Retina (tissue), 1 donor: ENCODE measurements around the gene RAB40A.

Experiments
- DNase-seq: peaks from one replicate; pipeline ENCODE4 v3.0.0-alpha.2; 2016

RAB40A gene, protein sequence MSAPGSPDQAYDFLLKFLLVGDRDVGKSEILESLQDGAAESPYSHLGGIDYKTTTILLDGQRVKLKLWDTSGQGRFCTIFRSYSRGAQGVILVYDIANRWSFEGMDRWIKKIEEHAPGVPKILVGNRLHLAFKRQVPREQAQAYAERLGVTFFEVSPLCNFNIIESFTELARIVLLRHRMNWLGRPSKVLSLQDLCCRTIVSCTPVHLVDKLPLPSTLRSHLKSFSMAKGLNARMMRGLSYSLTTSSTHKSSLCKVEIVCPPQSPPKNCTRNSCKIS

DNA sequence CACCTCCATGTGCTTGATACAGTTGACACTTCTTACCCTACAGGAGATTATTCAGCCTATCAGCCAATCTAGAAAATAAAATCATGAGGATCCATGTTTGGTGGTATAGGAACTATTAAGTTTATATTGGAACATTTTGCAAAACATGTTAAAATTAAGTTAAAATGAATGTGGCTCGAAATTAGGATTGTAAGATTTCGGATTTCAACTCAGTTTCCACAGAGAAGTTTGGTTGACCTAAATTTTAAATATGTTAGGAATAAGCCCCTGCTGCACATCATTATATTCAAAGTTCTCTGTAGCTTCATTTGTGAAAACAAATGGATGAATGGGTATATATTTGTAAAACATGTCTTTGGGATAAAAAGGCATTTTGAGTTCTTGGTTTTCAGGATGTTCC lies at the start of gene RAB40A:
RAB40A (minus strand) TSS at position 101 of the 400 bp plus-strand sequence. CDS start 18,733 bp downstream, outside the sequence.
- DNase-seq: no peak

DNA sequence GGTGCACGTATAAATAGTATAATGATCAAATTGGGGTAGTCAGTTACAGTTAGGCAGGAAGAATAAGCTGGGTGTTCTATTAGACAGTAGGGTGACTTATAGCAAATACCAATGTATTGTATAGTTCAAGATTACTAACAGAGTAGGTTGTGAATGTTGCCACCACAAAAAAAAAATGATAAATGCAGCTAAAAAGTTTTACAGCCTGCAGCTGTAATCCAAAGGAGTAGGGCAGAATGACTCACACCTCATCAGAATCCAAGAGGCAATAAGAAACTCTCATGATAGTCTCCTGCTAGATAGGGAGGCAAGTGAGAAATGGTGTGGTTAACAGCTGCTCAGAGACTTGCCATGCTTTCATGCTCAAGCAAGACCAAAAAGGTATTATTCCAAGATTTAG lies 46.5 kb upstream of the RAB40A start:
- DNase-seq: no peak

DNA sequence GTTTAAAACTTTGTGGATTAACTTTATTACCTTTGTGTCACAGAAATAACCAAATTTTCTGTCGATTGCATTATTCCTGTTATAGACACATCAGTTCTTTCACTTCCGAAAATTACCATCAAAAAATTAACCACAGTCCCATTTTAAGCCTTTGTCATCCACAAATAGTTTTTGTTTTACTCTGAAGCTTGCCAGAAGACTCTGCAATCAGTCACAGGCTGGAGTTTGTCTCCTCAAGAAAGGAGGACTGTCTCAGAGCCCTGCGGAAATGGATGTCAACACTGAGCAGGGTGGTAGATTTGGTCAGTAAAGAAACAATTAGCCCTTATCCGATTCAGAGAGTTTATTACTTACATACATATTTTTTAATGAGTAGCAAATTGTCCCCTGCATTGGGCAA lies 45.9 kb upstream of the RAB40A start:
- no peak for DNase-seq

DNA sequence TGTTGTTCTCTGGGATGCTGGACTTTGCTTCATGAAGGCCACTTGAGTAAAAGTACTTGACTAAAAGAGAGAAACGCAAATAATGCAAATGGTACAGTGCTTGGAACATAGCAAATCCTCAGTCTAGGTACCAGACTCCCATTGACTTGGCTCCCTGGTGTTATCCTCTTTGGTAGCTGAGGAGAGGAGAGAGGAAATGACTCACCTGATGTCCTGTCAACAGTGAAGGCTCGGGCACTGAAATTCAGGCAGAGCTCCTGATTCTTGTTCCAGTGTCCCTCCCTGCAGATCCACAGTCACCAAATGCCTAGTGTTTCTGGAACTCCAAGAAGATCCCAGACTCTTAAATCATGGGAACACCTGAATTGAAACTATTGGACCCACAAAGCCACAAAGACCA lies 43.5 kb upstream of the RAB40A start:
- DNase-seq: no peak

DNA sequence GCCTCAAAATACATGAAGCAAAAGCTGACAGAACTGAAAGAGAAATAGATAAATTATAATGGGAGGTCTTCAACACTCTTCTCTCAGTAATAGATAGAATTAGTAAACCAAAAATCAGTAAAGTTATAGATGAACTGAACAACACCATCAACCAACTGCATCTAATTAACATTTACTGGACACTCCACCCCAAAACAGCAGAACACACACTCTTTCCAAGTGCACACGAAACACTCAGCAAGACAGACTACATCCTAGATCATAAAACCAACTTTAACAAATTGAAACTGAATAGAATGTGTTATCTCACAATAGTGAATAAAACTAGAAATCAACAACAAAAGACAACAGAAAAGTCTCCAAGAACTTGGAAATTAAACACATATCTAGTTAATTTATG lies 41.0 kb upstream of the RAB40A start:
- no peak for DNase-seq

DNA sequence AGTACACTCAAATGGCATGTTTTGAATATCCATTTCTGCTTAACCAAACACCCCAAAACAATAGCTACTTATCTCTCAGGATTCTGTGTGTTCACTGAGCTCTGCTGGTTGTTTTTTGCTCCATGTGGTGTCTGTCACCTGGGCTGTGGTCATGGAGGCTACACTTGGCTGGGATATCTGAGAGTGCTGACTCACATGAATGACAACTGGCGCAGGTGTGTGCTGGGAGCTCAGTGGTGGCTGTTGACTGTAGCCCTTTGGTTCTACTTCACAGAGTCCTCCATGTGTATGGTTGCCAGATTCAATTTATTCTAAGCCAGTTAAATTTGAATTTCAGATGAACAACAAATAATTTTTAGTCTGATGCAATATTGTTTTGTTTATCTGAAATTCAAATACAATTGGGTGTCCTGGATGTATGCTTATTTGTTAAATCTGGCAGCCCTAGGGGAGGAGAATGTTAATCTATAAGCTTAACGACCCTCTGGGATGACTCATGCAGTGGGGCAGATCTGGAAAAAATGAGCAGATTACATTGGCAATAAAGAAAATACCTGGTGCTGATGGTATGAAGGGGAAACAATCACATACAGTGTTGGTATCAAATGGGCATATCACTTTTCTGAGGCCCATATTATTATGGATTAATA lies 37.8 kb upstream of the RAB40A start:
- no peak for DNase-seq

DNA sequence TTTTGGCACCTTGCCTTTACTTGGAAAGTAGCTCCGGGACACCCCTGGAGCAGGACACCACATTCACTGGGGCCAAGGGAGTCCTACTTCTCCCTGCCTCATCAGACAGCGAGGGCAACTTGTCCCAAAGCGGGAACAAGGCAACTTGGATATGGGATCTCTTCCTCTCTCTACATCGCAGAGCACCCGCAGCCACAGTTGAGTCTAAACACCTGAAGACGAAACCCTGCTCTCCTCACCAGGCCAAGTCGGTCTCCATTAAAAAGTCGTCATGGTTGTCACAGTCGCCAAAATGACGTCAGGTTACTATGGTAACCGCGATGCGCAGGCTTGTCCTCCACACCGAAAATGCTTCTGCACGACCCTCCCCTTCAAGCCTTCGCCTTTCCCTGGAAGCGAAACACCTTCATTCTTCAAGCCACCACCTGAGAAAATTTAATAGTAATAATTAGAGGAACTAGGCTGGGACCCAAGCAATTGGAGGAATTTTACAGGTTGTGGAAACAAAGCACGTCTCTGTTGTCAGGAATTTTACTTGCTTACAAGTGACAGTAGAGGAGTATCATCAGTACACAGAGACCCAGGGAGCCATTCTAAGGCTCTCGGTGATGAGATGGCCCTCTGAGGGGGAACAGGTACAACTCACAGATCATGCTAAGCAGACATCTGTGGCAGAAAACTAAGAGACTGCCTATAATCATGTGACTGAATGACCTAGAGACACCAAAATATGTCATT lies 35.6 kb upstream of the RAB40A start:
- peak; percentile 88 for DNase-seq

DNA sequence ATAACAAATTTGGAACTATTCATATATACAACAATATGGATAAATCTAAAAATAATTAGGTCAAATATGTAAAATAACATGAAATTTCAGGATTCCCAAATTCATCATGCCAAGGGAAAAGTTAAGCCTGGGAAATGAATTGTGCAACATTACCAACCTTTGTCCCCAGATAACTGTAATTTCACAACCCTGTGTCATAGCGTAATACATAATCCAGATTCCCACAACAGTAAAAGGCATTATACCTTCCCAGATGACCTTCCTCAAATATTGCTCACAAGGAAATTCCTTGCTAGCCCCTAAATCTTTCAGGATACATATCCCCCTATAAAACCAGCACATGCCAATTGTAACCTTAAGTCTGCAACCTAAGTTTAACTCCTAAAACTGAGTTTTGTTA lies 32.9 kb upstream of the RAB40A start:
- DNase-seq: no peak

DNA sequence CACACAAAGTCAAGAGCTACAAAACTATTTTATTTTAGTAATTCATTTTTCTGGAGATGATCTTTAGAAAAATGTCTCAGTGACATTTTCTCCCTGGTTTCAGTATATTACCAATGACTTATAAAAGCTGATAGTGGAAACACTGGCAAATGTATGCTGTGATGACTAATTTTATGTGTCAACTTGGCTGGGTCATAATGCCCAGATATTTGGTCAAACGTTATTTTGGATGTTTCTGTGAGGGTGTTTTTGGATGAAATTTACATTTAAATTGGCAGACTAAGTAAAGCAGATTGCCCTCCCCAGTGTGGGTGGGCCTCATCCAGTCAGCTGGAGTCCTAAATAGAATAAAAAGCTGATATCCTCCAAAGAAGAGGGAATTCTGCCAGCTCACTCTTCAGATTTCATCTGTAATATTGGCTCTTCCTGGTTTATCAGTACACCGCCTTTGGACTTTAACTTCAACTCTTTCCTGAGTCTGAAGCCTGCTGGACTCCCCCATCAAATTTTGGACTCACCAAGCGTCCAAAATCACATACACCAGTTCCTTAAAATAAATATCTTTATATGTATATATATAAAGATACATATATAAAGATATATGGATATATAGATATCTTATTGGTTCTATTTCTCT lies 31.2 kb upstream of the RAB40A start:
- DNase-seq: no peak

DNA sequence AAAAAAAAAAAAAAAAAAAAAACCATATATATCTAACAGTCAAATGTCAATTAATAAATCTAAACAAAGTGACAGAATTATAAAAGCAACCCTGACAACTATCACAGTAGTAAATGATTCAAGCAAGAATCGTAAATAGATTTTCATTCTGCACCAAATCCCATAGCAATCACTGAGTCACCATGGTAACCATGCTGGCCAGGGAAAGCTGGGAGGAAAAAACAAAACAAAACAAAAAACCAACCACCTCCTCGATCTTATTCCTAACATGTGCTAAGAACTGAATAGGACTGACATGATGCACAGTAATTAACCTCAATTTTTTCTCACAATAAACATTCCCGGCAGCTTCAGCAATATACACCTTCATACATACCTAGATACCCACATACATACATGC lies 30.6 kb upstream of the RAB40A start:
- DNase-seq: no peak

DNA sequence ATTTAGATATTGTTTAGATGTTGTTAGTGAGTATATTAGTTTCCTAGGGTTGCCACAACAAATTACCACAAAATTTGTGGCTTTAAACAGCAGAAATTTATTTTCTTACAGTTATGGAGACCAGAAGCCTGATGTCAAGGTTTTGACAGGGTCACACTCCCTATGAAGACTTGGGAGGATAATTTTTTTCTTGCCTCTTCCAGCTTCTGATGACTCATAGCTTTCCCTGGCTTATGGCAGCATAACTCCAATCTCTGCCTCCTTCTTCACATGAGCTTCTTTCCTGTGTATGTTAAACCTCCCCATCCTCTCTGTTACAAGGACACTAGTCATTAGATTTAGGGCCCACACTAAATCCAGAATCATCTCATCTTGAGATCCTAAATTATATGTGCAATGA lies 20.9 kb upstream of the RAB40A start:
- no peak for DNase-seq

DNA sequence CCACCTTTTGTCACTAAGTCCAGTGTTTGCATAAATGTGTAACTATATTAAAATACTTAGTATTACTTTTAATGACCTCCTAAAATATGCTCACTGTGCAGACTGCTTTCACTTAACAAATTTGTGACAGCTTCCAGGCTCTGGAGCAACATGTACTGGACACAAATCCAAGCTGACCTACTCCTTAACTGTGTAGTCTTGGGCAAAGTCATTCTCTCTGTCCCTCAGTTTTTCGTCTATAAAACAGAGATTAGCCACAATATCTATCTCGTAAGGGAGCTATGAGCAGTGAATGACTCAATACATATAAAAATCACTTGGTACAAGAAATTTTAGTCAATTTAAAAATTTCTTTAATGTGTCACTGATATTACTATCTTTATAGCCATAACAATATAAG lies 20.4 kb upstream of the RAB40A start:
- DNase-seq: no peak

DNA sequence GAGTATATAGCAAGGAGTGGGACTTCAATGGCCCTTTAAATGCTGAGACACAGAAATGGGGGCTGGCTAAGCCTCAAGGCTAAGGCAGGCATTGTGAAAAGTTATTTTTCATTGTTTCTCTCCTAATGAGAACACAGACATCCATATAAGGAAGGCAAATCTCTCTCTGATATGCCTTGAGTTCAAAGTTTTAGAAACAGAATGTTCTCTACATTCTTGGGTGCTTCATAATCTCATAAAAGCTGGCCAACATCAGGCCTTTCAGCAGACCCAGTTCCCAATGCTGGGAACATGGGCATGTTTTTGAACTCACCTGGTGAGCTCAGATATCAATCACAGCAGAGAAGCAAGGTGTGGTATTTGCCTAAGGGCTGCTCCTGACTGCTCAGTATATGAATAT lies 19.4 kb upstream of the RAB40A start:
- no peak for DNase-seq

DNA sequence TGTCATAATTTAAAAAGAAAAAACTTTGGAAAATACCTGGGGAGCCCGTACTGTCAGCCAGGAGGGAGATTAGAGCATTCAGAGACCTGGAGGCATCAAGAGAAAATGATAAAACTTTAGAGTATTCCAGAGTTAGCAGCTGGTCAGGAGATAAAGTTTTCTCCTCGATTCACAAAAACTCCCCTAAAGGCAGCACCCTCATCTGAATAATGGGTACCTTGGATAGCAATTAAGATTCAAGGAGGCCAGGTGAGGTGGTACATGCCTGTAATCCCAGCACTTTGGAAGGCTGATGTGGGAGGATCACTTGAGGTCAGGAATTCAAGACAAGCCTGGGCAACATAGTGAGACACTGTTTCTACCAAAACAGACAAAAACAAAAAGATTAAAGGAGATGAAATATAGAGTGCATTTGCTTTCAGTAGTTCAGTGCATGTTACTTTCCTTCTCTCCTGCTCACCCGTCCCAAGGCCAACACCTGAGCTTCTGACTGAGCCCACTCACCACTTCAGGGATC lies 18.6 kb upstream of the RAB40A start:
- no peak for DNase-seq

DNA sequence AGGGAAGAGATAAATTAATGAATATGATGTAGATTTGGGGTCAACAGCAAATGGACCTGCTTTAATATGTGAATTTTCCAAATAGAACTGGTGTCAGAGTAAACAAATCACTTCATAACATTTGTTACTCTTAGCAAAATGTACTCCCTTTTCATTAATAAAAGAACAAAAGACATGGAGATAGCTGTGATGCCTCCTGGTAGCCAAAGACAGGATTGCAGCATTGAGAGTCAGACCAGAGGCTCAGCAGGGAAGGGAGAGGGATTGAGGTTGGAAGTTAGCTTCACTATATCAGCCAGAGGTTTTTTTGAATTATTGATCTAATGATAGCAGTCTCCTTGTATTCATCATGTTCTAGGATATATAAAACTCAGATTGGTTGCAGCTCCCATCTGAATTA lies 17.4 kb upstream of the RAB40A start:
- no peak for DNase-seq

DNA sequence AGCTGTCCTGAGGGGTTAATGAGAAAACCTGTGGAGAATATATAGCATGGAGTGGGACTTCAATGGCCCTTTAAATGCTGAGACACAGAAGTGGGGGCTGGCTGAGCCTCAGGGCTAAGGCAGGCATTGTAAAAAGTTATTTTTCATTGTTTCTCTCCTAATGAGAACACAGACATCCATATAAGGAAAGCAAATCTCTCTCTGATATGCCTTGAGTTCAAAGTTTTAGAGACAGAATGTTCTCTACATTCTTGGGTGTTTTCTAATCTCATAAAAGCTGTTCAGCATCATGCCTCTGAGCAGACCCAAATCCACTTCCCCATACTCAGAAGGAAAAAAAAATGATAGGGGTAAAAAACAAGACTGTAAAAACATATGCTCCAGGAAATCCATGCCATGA lies 16.8 kb upstream of the RAB40A start:
- no peak for DNase-seq

DNA sequence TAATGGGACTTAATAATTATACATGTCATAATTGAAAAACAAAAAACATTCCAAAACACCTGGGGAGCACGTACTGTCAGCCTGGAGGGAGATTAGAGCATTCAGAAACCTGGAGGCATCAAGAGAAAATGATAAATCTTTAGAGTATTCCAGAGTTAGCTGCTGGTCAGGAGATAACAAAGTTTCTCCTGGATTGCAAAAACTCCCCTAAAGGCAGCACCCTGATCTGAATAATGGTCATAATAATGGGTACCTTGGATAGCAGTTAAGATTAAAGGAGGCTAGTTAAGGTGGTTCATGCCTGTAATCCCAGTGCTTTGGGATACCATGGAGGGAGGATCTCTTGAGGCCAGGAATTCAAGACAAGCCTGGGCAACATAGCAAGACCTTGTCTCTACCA lies 15.9 kb upstream of the RAB40A start:
- no peak for DNase-seq

DNA sequence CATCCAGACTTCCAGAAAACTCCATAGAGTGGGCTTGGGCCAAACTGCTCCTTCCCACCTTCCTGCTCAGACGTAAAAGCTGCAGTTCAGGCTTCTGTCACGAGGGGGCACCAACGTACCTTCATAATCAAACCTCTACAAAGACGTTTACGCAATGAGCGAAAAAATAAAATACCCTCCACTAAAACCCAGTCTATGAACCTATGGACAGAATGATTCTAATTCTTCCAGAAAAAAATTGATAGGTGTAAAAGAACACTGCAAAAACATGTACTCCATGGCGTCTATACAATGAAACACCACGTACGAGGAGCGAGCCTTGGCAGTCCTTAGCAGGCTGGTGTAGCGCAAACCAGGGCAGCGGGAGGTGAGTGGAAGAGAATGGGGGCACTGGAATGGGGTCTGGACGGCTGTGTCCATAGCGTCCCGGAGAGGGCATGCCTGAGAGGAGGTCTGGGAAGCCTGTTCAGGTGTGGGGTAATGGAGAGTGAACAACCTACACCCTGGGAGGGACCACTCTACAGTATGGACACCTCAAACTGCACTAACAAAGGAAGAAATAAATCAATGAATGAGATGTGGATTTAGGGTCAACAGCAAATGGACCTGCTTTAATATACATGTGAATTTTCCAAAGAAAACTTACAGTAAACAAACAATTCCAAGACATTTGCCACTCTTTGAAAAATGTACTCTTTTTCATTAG lies 14.4 kb upstream of the RAB40A start:
- DNase-seq: peak; percentile 86

DNA sequence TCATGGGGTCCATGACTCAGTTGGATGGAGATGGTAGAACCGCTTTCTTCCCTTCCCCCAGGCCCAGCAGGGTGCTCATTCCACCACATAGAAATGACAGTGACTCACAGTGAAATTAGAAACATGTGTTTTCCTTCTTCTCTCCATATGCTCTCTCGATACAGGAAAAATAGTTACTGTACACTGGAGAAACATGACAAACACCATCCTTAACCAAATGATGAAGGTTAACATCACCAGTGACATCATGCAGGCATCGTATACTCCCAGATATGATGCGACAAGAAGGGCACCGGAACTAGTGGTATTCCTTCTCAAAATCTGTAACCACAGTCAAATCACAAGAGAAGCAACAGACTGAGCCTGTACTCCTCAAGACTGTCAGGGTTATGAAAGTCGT lies 11.7 kb upstream of the RAB40A start:
- DNase-seq: no peak

DNA sequence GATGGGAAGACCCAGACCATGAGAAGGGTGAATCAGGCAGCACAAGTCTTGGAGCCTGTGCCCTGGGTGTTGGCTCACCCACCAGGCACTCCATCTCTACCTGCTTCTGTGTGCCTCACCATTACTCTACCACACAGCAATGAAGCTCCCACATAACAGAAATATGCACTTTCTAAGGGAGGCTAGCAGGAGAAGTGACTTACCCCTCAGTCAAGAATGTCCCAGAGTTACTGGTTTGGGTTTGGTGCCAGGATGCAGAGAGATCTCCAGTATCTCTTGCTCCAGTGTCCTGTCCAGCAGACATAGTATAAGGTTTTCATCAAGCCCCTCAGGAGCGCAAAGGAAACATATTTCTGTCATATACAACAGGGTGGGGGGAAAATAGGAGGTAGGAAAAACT lies 11.3 kb upstream of the RAB40A start:
- no peak for DNase-seq

DNA sequence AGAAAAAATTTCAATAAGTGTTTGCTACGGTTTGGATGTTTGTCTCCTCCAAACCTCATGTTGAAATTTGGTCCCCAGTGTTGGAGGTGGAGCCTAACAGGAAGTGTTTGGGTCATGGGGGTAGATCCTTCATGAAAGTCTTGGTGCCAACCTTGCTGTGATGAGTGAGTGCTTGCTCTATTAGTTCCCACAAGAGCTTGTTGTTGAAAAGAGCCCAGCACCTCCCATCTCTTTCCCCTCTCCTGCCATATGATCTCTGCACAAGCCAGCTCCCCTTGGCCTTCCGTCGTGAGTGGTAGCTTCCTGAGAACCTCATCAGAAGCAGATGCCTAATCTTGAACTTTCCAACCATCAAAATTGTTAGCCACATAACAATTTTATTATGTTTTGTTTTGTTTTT lies 10.3 kb upstream of the RAB40A start:
- no peak for DNase-seq

DNA sequence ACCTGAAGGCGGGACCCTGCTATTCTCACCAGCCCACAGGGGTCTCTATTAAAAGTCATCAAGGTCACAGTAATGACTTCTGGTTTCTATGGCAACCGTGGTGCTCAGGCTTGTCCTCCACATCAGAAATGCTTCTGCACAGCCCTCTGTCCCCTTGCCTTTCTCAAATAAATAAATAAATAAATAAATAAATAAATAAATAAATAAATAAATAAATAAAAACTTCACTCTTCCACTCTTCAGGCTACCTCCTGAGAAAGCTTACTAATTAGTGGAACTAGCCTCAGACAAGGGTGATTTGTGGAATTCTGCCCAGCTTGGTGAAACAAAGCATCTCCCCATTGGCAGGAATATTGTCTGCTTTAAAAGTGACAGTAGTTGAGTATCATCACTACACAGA lies 5.5 kb upstream of the RAB40A start:
- DNase-seq: no peak

DNA sequence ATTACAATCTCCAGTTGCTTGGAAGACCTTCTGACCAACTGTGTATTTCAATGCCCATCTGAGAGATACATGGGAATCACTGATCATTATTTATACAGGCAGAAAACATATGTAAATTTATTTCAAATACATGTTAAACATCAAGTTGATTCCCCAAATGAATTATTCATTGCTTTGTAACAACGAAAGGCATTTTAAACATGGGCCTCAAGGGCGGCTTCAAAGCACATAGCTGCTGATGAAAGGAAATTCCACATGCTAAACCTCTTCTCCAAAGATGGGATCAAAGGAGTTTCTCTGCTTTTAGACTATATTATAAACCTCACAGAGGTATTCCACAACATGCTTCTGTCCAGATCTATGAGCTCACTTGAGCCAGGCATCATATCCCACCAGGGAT lies 4.3 kb upstream of the RAB40A start:
- DNase-seq: no peak
